B cell (primary cell): ENCODE data around the gene MGA. TPM values are rescaled to one million over a fixed set of nuclear protein-coding genes. Genes with fewer than 3 reads are reported as not detected.

Source experiments
- ATAC-seq: fragments of 200-7000 bp; cut with Tn5 transposase; one replicate; pipeline ENCODE4 v1.10.0; 2021; ENCODE audit warnings: low read depth, mild to moderate bottlenecking, moderate number of reproducible peaks, moderate library complexity
- CTCF ChIA-PET: fragments of 350-600 bp; sonication (Branson Sonifier 250); formaldehyde crosslinking; loops from one replicate; lab custom pipeline; 2021; ENCODE audit warnings: antibody characterized with exemption, inconsistent platforms; lab: Charles Lee
- POLR2A ChIA-PET: fragments of 350-600 bp; sonication (Branson Sonifier 250); formaldehyde crosslinking; loops from one replicate; lab custom pipeline; 2021; ENCODE audit warnings: antibody characterized with exemption; lab: Charles Lee
- DNase-seq: peaks from one replicate; pipeline ENCODE4 v3.0.0; 2013
- H2AFZ ChIP-seq: 2 replicates; pipeline ENCODE4 v1.6.1; 2012; ENCODE audit warnings: mild to moderate bottlenecking, low read depth, low read length; ENCODE audit not compliant: insufficient read depth, poor library complexity, severe bottlenecking
- H3K27ac ChIP-seq, 2 donors: 1 replicate in 1 of 2; 2 replicates in 1 of 2; pipeline ENCODE4 v1.5.1; 2012 to 2013; ENCODE audit warnings: low read length in 2 of 2, mild to moderate bottlenecking in 2 of 2, moderate library complexity in 1 of 2
- H3K27me3 ChIP-seq, 4 experiments: fragments of 200-600 bp in 1 of 4; sonication (generic) in 1 of 4; replicated peaks in 1 of 4; 1 replicate in 2 of 4; 2 replicates in 2 of 4; pipeline versions ENCODE4 v1.6.1 to v1.7.0; 2013 to 2016; ENCODE audit warnings: low read length in 3 of 4, mild to moderate bottlenecking in 2 of 4, mixed read lengths in 1 of 4, moderate library complexity in 1 of 4; ENCODE audit not compliant: insufficient read depth in 4 of 4, control insufficient read depth in 3 of 4; ENCODE audit errors: control extremely low read depth in 1 of 4
- H3K36me3 ChIP-seq, 2 experiments: replicated peaks in 1 of 2; 1 replicate in 1 of 2; 2 replicates in 1 of 2; pipeline versions ENCODE4 v1.6.1 to v1.7.1; 2013; ENCODE audit warnings: low read length in 1 of 2; ENCODE audit not compliant: insufficient read depth in 2 of 2, control insufficient read depth in 1 of 2; ENCODE audit errors: control extremely low read depth in 1 of 2, extremely low read depth in 1 of 2
- H3K4me1 ChIP-seq, 2 donors: fragments of 200-600 bp in 1 of 2; sonication (generic) in 1 of 2; 1 replicate in 1 of 2; 2 replicates in 1 of 2; pipeline versions ENCODE4 v1.5.1 to v1.6.1; 2013 to 2017; ENCODE audit warnings: low read length in 2 of 2; ENCODE audit not compliant: control insufficient read depth in 2 of 2, insufficient read depth in 2 of 2
- H3K4me2 ChIP-seq: replicated peaks from 2 replicates; pipeline ENCODE3; 2012; ENCODE audit warnings: mild to moderate bottlenecking, low read depth, low read length; ENCODE audit not compliant: poor library complexity, severe bottlenecking
- H3K4me3 ChIP-seq, 5 experiments: fragments of 200-600 bp in 1 of 5; sonication (generic) in 1 of 5; 1 replicate in 3 of 5; 2 replicates in 2 of 5; pipeline versions ENCODE4 v1.5.1 to v1.7.0; 2011 to 2016; ENCODE audit warnings: low read length in 4 of 5, mild to moderate bottlenecking in 4 of 5, low read depth in 2 of 5, control low read depth in 1 of 5, moderate library complexity in 1 of 5; ENCODE audit not compliant: insufficient read depth in 1 of 5; ENCODE audit errors: control extremely low read depth in 1 of 5, extremely low read depth in 1 of 5
- H3K79me2 ChIP-seq: fragments of 200-600 bp; sonication (generic); one replicate; pipeline ENCODE4 v1.6.0; 2016; ENCODE audit warnings: low read length; ENCODE audit not compliant: control insufficient read depth, insufficient read depth
- H3K9ac ChIP-seq: fragments of 200-600 bp; sonication (generic); 2 replicates; pipeline ENCODE4 v1.6.1; 2017; ENCODE audit warnings: mild to moderate bottlenecking, low read length, moderate library complexity
- H3K9me3 ChIP-seq, 3 donors: one replicate each; pipeline versions ENCODE4 v1.6.1 to v1.7.1; 2013; ENCODE audit warnings: low read length in 2 of 3; ENCODE audit not compliant: control insufficient read depth in 2 of 3, insufficient read depth in 1 of 3; ENCODE audit errors: control extremely low read depth in 1 of 3
- H4K20me1 ChIP-seq: 2 replicates; pipeline ENCODE4 v1.6.0; 2012; ENCODE audit warnings: mild to moderate bottlenecking, low read length; ENCODE audit not compliant: insufficient read depth, control insufficient read depth, poor library complexity, severe bottlenecking
- H3K27ac Mint-ChIP-seq: one replicate; pipeline ENCODE4 v1.8.0; 2021; ENCODE audit warnings: mixed read lengths
- H3K27me3 Mint-ChIP-seq: one replicate; pipeline ENCODE4 v1.8.0; 2021; ENCODE audit warnings: mixed read lengths
- H3K4me1 Mint-ChIP-seq: one replicate; pipeline ENCODE4 v1.8.0; 2021; ENCODE audit warnings: mixed read lengths
- H3K4me3 Mint-ChIP-seq: one replicate; pipeline ENCODE4 v1.8.0; 2021; ENCODE audit warnings: mixed read lengths
- H3K9me3 Mint-ChIP-seq: one replicate; pipeline ENCODE4 v1.8.0; 2022; ENCODE audit warnings: mixed read lengths; ENCODE audit not compliant: insufficient read depth
- EZH2 ChIP-seq: IDR thresholded peaks from 2 replicates; pipeline ENCODE4 v1.6.1; 2012; ENCODE audit warnings: borderline replicate concordance, low read depth, mild to moderate bottlenecking, moderate library complexity, low read length; ENCODE audit not compliant: insufficient read depth, poor library complexity, severe bottlenecking
- WGBS: methylation state at CpG from one replicate; pipeline ENCODE4 v1.1.5; 2013; ENCODE audit warnings: missing lambda C conversion rate; ENCODE audit not compliant: insufficient coverage; 5-methylcytosine and 5-hydroxymethylcytosine counted together
- intact Hi-C: fragments of 100-400 bp; cut with micrococcal nuclease; formaldehyde crosslinking; loops from one replicate; pipeline ENCODE4 v1.10.0; 2022
- polyA plus RNA-seq: library from polyadenylated mRNA; depleted of rRNA; stranded (reverse); fragments of >200 nt; gene quantifications from 2 replicates; pipeline ENCODE4 v1.2.3, GENCODE V29; 2012
- total RNA-seq, 2 donors: library from RNA; stranded (reverse); fragments of 120-200 nt in 1 of 2; gene quantifications; 1 replicate in 1 of 2; 2 replicates in 1 of 2; pipeline versions ENCODE4 v1.2.3 to v1.2.4, GENCODE V29; 2013 to 2022
- TF ChIP-seq, protein P1 (sequence below): fragments of 200-600 bp; IDR thresholded peaks from one replicate; pipeline ENCODE4 v1.8.0; 2022; ENCODE audit warnings: antibody characterized with exemption, mild to moderate bottlenecking

MGA gene
- total and polyA plus RNA-seq, 2 donors (not counting 1 experiment from before 2014, with no cell fraction given): 5.4 to 79.7 TPM

DNA sequence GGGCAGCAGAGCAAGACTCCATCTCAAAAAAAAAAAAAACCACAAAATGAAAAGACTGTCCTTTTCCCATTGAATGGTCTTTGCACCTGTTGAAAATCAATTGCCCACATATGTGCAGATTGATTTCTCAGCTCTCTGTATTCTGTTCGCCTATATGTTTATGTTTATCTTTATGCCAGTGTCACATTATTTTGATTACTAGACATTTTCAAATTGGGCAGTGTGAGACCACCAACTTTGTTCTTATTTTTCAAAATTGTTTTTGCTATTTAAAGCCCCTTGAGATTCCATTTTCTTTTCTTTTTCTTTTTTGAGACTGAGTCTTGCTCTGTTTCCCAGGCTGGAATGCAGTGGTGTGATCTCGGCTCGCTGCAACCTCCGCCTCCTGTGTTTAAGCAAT lies 18.5 kb downstream of the MGA start:
- POLR2A ChIA-PET: no interaction called here
- no peak overlapping the region for H3K27ac Mint-ChIP-seq
- H3K4me3 Mint-ChIP-seq: no peak overlapping the region
- H3K27me3 ChIP-seq: no peaks in the 10 kb centered on the region
- peaks cover 6 to 16% of the 10 kb centered on the region in 2 experiments for H3K36me3 ChIP-seq
- H3K4me1 Mint-ChIP-seq: peaks cover 40% of the 10 kb centered on the region
- TF ChIP-seq, protein P1, sequence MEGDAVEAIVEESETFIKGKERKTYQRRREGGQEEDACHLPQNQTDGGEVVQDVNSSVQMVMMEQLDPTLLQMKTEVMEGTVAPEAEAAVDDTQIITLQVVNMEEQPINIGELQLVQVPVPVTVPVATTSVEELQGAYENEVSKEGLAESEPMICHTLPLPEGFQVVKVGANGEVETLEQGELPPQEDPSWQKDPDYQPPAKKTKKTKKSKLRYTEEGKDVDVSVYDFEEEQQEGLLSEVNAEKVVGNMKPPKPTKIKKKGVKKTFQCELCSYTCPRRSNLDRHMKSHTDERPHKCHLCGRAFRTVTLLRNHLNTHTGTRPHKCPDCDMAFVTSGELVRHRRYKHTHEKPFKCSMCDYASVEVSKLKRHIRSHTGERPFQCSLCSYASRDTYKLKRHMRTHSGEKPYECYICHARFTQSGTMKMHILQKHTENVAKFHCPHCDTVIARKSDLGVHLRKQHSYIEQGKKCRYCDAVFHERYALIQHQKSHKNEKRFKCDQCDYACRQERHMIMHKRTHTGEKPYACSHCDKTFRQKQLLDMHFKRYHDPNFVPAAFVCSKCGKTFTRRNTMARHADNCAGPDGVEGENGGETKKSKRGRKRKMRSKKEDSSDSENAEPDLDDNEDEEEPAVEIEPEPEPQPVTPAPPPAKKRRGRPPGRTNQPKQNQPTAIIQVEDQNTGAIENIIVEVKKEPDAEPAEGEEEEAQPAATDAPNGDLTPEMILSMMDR: no peak
- no peak for TF ChIP-seq EZH2
- CTCF ChIA-PET: interaction anchor here (0.7 kb wide), 1 partner anchor 226 kb away, joined by 4 read pairs; no protein-coding TSS in a partner anchor
- ATAC-seq (no peak), DNase-seq (no peak)
- H3K27me3 Mint-ChIP-seq: no peaks in the 10 kb centered on the region
- peaks cover 80% of the 10 kb centered on the region for H4K20me1 ChIP-seq
- H3K27ac ChIP-seq: no peak overlapping the region
- no peaks in the 10 kb centered on the region for H3K9me3 ChIP-seq
- peaks cover 0 to 9% of the 10 kb centered on the region in 2 donors for H3K4me1 ChIP-seq
- no CpG with 5 or more reads among the region's 4 CpGs for WGBS
- H3K4me2 ChIP-seq: no peak overlapping the region
- intact Hi-C loops: no loop called here
- H3K79me2 ChIP-seq: peaks cover 100% of the 10 kb centered on the region
- no peak overlapping the region for H2AFZ ChIP-seq
- no peaks in the 10 kb centered on the region for H3K9me3 Mint-ChIP-seq
- no peak overlapping the region for H3K4me3 ChIP-seq
- no peak overlapping the region for H3K9ac ChIP-seq

DNA sequence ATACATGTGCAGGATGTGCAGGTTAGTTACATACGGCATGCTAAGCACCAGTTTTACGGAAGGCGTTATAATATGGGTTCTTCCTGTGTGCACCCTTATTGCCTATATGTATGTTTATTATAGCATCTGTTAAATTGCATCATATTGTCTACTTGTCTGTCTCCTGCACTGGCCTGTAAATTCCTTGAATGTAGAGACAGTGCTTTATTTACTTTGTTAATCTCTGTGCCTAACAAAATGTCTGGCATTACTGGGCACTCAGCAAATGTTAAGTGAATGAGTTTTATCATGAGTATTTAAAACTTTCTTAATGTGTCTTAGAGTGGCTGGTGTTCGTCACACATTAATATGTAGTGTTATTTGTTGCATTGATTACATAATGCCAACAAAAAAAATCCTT lies 23.8 kb downstream of the MGA start:
- no peak overlapping the region for H3K9ac ChIP-seq
- H2AFZ ChIP-seq: no peak overlapping the region
- H3K9me3 ChIP-seq: no peaks in the 10 kb centered on the region
- Mint-ChIP-seq H3K9me3 (no peaks in the 10 kb centered on the region), H3K4me3 (no peak overlapping the region), H3K4me1 (peaks cover 49% of the 10 kb centered on the region), H3K27me3 (no peaks in the 10 kb centered on the region), H3K27ac (no peak overlapping the region)
- DNase-seq: no peak
- peaks cover 74% of the 10 kb centered on the region for H4K20me1 ChIP-seq
- intact Hi-C loops: no loop called here
- ChIA-PET CTCF (no interaction called here), POLR2A (no interaction called here)
- no peak overlapping the region for H3K4me3 ChIP-seq
- TF ChIP-seq, protein P1: no peak
- no peak for TF ChIP-seq EZH2
- H3K36me3 ChIP-seq: peaks cover 0 to 4% of the 10 kb centered on the region in 2 experiments
- H3K27me3 ChIP-seq: no peaks in the 10 kb centered on the region
- no peak for ATAC-seq
- H3K4me1 ChIP-seq: peaks cover 0 to 12% of the 10 kb centered on the region in 2 donors
- H3K4me2 ChIP-seq: no peak overlapping the region
- H3K27ac ChIP-seq: no peak overlapping the region
- WGBS: no CpG with 5 or more reads among the region's 4 CpGs
- peaks cover 100% of the 10 kb centered on the region for H3K79me2 ChIP-seq
